ENCODE data around the gene PIAS2. TPM values are rescaled to one million over a fixed set of nuclear protein-coding genes. Genes with fewer than 3 reads are reported as not detected.
A peak's percentile ranks its signal among the peaks of the same experiment; 100 is the strongest.
"Not testable (repeated sequence)": the region's sequence is repeated elsewhere in the genome, so short reads cannot be mapped to it uniquely, and the experiment has no call there.

Gene PIAS2
- polyA plus RNA-seq, 1 donor, result 30.3 TPM

GRCh38 chr18:46899274-46899948 lies 17.9 kb downstream of the PIAS2 start:
- no peak for DNase-seq

- DNase-seq, result no peak
These were observed 23.2 kb downstream of the PIAS2 start for GRCh38 chr18:46894124-46894523.

GRCh38 chr18:46893360-46893759 lies 23.9 kb downstream of the PIAS2 start:
- DNase-seq, result no peak

GRCh38 chr18:46892842-46893241 lies 24.5 kb downstream of the PIAS2 start:
- no peak for DNase-seq

GRCh38 chr18:46891742-46892214 lies 25.5 kb downstream of the PIAS2 start:
- no peak for DNase-seq

- DNase-seq, result no peak
These were observed 28.3 kb downstream of the PIAS2 start for GRCh38 chr18:46888965-46889364.

- DNase-seq, result no peak
These were observed 30.4 kb downstream of the PIAS2 start for GRCh38 chr18:46886893-46887292.

GRCh38 chr18:46883180-46883579 lies 34.1 kb downstream of the PIAS2 start:
- DNase-seq, result no peak

GRCh38 chr18:46877329-46877987 lies 39.8 kb downstream of the PIAS2 start:
- DNase-seq, result no peak

- DNase-seq, result no peak
These were observed 49.0 kb downstream of the PIAS2 start for GRCh38 chr18:46868169-46868921.

- DNase-seq, result no peak
These were observed 49.8 kb downstream of the PIAS2 start for GRCh38 chr18:46867367-46868143.

- DNase-seq, result no peak
These were observed 50.8 kb downstream of the PIAS2 start for GRCh38 chr18:46866523-46866922.

- DNase-seq, result not testable (repeated sequence)
These were observed 52.1 kb downstream of the PIAS2 start for GRCh38 chr18:46865245-46865644.

GRCh38 chr18:46859855-46860254 lies 57.5 kb downstream of the PIAS2 start:
- DNase-seq, result peak; percentile 15

GRCh38 chr18:46858290-46858689 lies 59.0 kb downstream of the PIAS2 start:
- no peak for DNase-seq

- no peak for DNase-seq
These were observed 60.3 kb downstream of the PIAS2 start for GRCh38 chr18:46856973-46857372.

GRCh38 chr18:46849007-46849406 lies 68.3 kb downstream of the PIAS2 start:
- DNase-seq, result no peak

GRCh38 chr18:46843372-46843771 lies 73.9 kb downstream of the PIAS2 start:
- no peak for DNase-seq

GRCh38 chr18:46842583-46842982 lies 74.7 kb downstream of the PIAS2 start:
- DNase-seq, result no peak

- no peak for DNase-seq
These were observed 83.4 kb downstream of the PIAS2 start for GRCh38 chr18:46833899-46834298.

GRCh38 chr18:46832849-46833248 lies 84.5 kb downstream of the PIAS2 start:
- DNase-seq, result no peak

GRCh38 chr18:46832422-46832821 lies 84.9 kb downstream of the PIAS2 start:
- DNase-seq, result not testable (repeated sequence)

- DNase-seq, result no peak
These were observed 85.9 kb downstream of the PIAS2 start for GRCh38 chr18:46831434-46831833.

Data from hindlimb muscle (tissue), 1 donor.